ENCODE results near the gene CCDC7. TPM values are rescaled to one million over a fixed set of nuclear protein-coding genes. Genes with fewer than 3 reads are reported as not detected.
A peak's percentile ranks its signal among the peaks of the same experiment; 100 is the strongest.
"Not testable (repeated sequence)": the region's sequence is repeated elsewhere in the genome, so short reads cannot be mapped to it uniquely, and the experiment has no call there.

CCDC7 gene
- total RNA-seq, 1 experiment from 2014 or later, result 5.4 TPM

GRCh38 chr10:32687546-32687945, 241.6 kb downstream of the CCDC7 start:
- DNase-seq (ENCODE audit: extremely low read depth, low read depth), result no peak

- no peak for DNase-seq (ENCODE audit: extremely low read depth, low read depth)
These were observed 246.2 kb downstream of the CCDC7 start for GRCh38 chr10:32692174-32692573.

- no peak for DNase-seq (ENCODE audit: extremely low read depth, low read depth)
These were observed 247.6 kb downstream of the CCDC7 start for GRCh38 chr10:32693441-32693979.

- not testable (repeated sequence) for DNase-seq (ENCODE audit: extremely low read depth, low read depth)
These were observed 253.7 kb downstream of the CCDC7 start for GRCh38 chr10:32699683-32700082.

- no peak for DNase-seq (ENCODE audit: extremely low read depth, low read depth)
These were observed 267.6 kb downstream of the CCDC7 start for GRCh38 chr10:32713560-32713959.

- no peak for DNase-seq (ENCODE audit: extremely low read depth, low read depth)
These were observed 285.6 kb downstream of the CCDC7 start for GRCh38 chr10:32731527-32731926.

GRCh38 chr10:32738958-32739357, 293.0 kb downstream of the CCDC7 start:
- DNase-seq (ENCODE audit: extremely low read depth, low read depth), result no peak

GRCh38 chr10:32744321-32744720, 298.4 kb downstream of the CCDC7 start:
- no peak for DNase-seq (ENCODE audit: extremely low read depth, low read depth)

GRCh38 chr10:32746869-32747268, 300.9 kb downstream of the CCDC7 start:
- no peak for DNase-seq (ENCODE audit: extremely low read depth, low read depth)

GRCh38 chr10:32751582-32751981, 305.6 kb downstream of the CCDC7 start:
- no peak for DNase-seq (ENCODE audit: extremely low read depth, low read depth)

- DNase-seq (ENCODE audit: extremely low read depth, low read depth), result not testable (repeated sequence)
These were observed 309.0 kb downstream of the CCDC7 start for GRCh38 chr10:32754900-32755299.

- DNase-seq (ENCODE audit: extremely low read depth, low read depth), result no peak
These were observed 325.3 kb downstream of the CCDC7 start for GRCh38 chr10:32771217-32771616.

GRCh38 chr10:32773105-32773504, 327.2 kb downstream of the CCDC7 start:
- DNase-seq (ENCODE audit: extremely low read depth, low read depth), result no peak

GRCh38 chr10:32786968-32787367, 341.0 kb downstream of the CCDC7 start:
- DNase-seq (ENCODE audit: extremely low read depth, low read depth), result no peak

- DNase-seq (ENCODE audit: extremely low read depth, low read depth), result no peak
These were observed 341.8 kb downstream of the CCDC7 start for GRCh38 chr10:32787690-32788284.

- no peak for DNase-seq (ENCODE audit: extremely low read depth, low read depth)
These were observed 342.4 kb downstream of the CCDC7 start for GRCh38 chr10:32788359-32788758.

GRCh38 chr10:32790483-32790882, 344.5 kb downstream of the CCDC7 start:
- no peak for DNase-seq (ENCODE audit: extremely low read depth, low read depth)

- no peak for DNase-seq (ENCODE audit: extremely low read depth, low read depth)
These were observed 347.1 kb downstream of the CCDC7 start for GRCh38 chr10:32793033-32793432.

- peak; percentile 13 for DNase-seq (ENCODE audit: extremely low read depth, low read depth)
These were observed 349.8 kb downstream of the CCDC7 start for GRCh38 chr10:32795598-32796183.

- not testable (repeated sequence) for DNase-seq (ENCODE audit: extremely low read depth, low read depth)
These were observed 351.5 kb downstream of the CCDC7 start for GRCh38 chr10:32797393-32797792.

- DNase-seq (ENCODE audit: extremely low read depth, low read depth), result no peak
These were observed 401.0 kb downstream of the CCDC7 start for GRCh38 chr10:32846974-32847373.

GRCh38 chr10:32851301-32851700, 405.4 kb downstream of the CCDC7 start:
- no peak for DNase-seq (ENCODE audit: extremely low read depth, low read depth)
